Measurements from ENCODE around the gene TIE1.

TIE1 gene

GRCh38 chr1:43354936-43355335 is 54.2 kb downstream of the TIE1 start:
- intact Hi-C loops (cut with micrococcal nuclease), result loop anchor here (5.0 kb wide), 1 partner anchor 118 kb away; no protein-coding TSS in a partner anchor

GRCh38 chr1:43357251-43357650 is 56.5 kb downstream of the TIE1 start:
- Mint-ChIP-seq H3K36me3 (ENCODE audit: low read depth) (peaks cover 44% of the 10 kb centered on the region), H3K27ac (no peak overlapping the region), H3K9me3 (no peaks in the 10 kb centered on the region), H3K27me3 (no peaks in the 10 kb centered on the region), H3K4me1 (ENCODE audit: low read depth) (peaks cover 49% of the 10 kb centered on the region), H3K4me3 (no peak overlapping the region)
- intact Hi-C loops (cut with micrococcal nuclease), result loop anchor here (5.0 kb wide), 1 partner anchor 120 kb away; no protein-coding TSS in a partner anchor

More at GRCh38 chr1:43354936-43355335, 54.2 kb downstream of the TIE1 start:
- H3K4me1 Mint-ChIP-seq (ENCODE audit: low read depth), result peaks cover 29% of the 10 kb centered on the region
- H3K9me3 Mint-ChIP-seq, result no peaks in the 10 kb centered on the region
- H3K36me3 Mint-ChIP-seq (ENCODE audit: low read depth), result peaks cover 24% of the 10 kb centered on the region
- H3K4me3 Mint-ChIP-seq, result no peak overlapping the region
- no peak overlapping the region for H3K27ac Mint-ChIP-seq
- H3K27me3 Mint-ChIP-seq, result no peaks in the 10 kb centered on the region

GRCh38 chr1:43358121-43358745 is 57.5 kb downstream of the TIE1 start:
- H3K27me3 Mint-ChIP-seq, result no peaks in the 10 kb centered on the region
- H3K4me1 Mint-ChIP-seq (ENCODE audit: low read depth), result peaks cover 49% of the 10 kb centered on the region
- peak overlapping the region; percentile 97 for H3K27ac Mint-ChIP-seq
- H3K4me3 Mint-ChIP-seq, result peak overlapping the region; percentile 91
- H3K36me3 Mint-ChIP-seq (ENCODE audit: low read depth), result peaks cover 54% of the 10 kb centered on the region
- intact Hi-C loops (cut with micrococcal nuclease), result loop anchor here (1.0 to 5.0 kb wide), 3 partner anchors 10 to 121 kb away; partner anchors contain the start of genes ELOVL1, MED8 and SZT2
- no peaks in the 10 kb centered on the region for H3K9me3 Mint-ChIP-seq

- H3K4me3 Mint-ChIP-seq, result peak within 1 kb of the TSS; percentile 91
- peaks cover 54% of the 10 kb centered on the region for H3K4me1 Mint-ChIP-seq (ENCODE audit: low read depth)
- H3K36me3 Mint-ChIP-seq (ENCODE audit: low read depth), result peaks cover 62% of the 10 kb centered on the region
Measured at GRCh38 chr1:43358746-43359693, 58.2 kb downstream of the TIE1 start, which contains the start of gene CDC20. CDC20 (plus strand) TSS chr1:43358981; CDS start chr1:43359216, 235 bp downstream.

GRCh38 chr1:43359696-43360095 is 58.9 kb downstream of the TIE1 start:
- Mint-ChIP-seq H3K4me3 (no peak overlapping the region), H3K9me3 (no peaks in the 10 kb centered on the region), H3K27me3 (no peaks in the 10 kb centered on the region), H3K4me1 (ENCODE audit: low read depth) (peaks cover 58% of the 10 kb centered on the region), H3K36me3 (ENCODE audit: low read depth) (peaks cover 65% of the 10 kb centered on the region), H3K27ac (no peak overlapping the region)
- intact Hi-C loops (cut with micrococcal nuclease), result loop anchor here (5.0 kb wide), 1 partner anchor 122 kb away; no protein-coding TSS in a partner anchor

More at GRCh38 chr1:43358746-43359693, 58.2 kb downstream of the TIE1 start, which contains the start of gene CDC20:
- intact Hi-C loops (cut with micrococcal nuclease), result loop anchor here (1.0 to 5.0 kb wide), 3 partner anchors 9 to 122 kb away; partner anchors contain the start of genes ELOVL1, MED8 and SZT2
- H3K9me3 Mint-ChIP-seq, result no peaks in the 10 kb centered on the region
- peak within 1 kb of the TSS; percentile 97 for H3K27ac Mint-ChIP-seq
- no peaks in the 10 kb centered on the region for H3K27me3 Mint-ChIP-seq

- Mint-ChIP-seq H3K9me3 (no peaks in the 10 kb centered on the region), H3K27ac (no peak overlapping the region), H3K27me3 (no peaks in the 10 kb centered on the region), H3K4me1 (ENCODE audit: low read depth) (peaks cover 67% of the 10 kb centered on the region), H3K36me3 (ENCODE audit: low read depth) (peaks cover 72% of the 10 kb centered on the region), H3K4me3 (no peak overlapping the region)
- intact Hi-C loops (cut with micrococcal nuclease), result no loop called here
Measured at GRCh38 chr1:43360616-43361015, 59.8 kb downstream of the TIE1 start.

- Mint-ChIP-seq H3K4me1 (ENCODE audit: low read depth) (peaks cover 89% of the 10 kb centered on the region), H3K36me3 (ENCODE audit: low read depth) (peaks cover 76% of the 10 kb centered on the region), H3K9me3 (no peaks in the 10 kb centered on the region), H3K4me3 (no peak overlapping the region), H3K27me3 (no peaks in the 10 kb centered on the region), H3K27ac (no peak overlapping the region)
- intact Hi-C loops (cut with micrococcal nuclease), result no loop called here
Measured at GRCh38 chr1:43363283-43363934, 62.6 kb downstream of the TIE1 start.

- intact Hi-C loops (cut with micrococcal nuclease), result no loop called here
- Mint-ChIP-seq H3K27me3 (no peaks in the 10 kb centered on the region), H3K9me3 (no peaks in the 10 kb centered on the region), H3K27ac (no peak overlapping the region), H3K4me1 (ENCODE audit: low read depth) (peaks cover 90% of the 10 kb centered on the region), H3K36me3 (ENCODE audit: low read depth) (peaks cover 78% of the 10 kb centered on the region), H3K4me3 (no peak overlapping the region)
Measured at GRCh38 chr1:43363935-43364525, 63.2 kb downstream of the TIE1 start.

- Mint-ChIP-seq H3K9me3 (no peaks in the 10 kb centered on the region), H3K4me1 (ENCODE audit: low read depth) (peaks cover 78% of the 10 kb centered on the region), H3K27me3 (no peaks in the 10 kb centered on the region), H3K4me3 (peak overlapping the region; percentile 96), H3K27ac (peak overlapping the region; percentile 99), H3K36me3 (ENCODE audit: low read depth) (peaks cover 80% of the 10 kb centered on the region)
- intact Hi-C loops (cut with micrococcal nuclease), result no loop called here
Measured at GRCh38 chr1:43365678-43366077, 64.9 kb downstream of the TIE1 start.

GRCh38 chr1:43366179-43366578 is 65.4 kb downstream of the TIE1 start:
- H3K36me3 Mint-ChIP-seq (ENCODE audit: low read depth), result peaks cover 76% of the 10 kb centered on the region
- intact Hi-C loops (cut with micrococcal nuclease), result no loop called here
- no peaks in the 10 kb centered on the region for H3K9me3 Mint-ChIP-seq
- peak overlapping the region; percentile 96 for H3K4me3 Mint-ChIP-seq
- H3K4me1 Mint-ChIP-seq (ENCODE audit: low read depth), result peaks cover 75% of the 10 kb centered on the region
- H3K27me3 Mint-ChIP-seq, result no peaks in the 10 kb centered on the region
- peak overlapping the region; percentile 99 for H3K27ac Mint-ChIP-seq

GRCh38 chr1:43366601-43367025 is 65.8 kb downstream of the TIE1 start:
- H3K4me1 Mint-ChIP-seq (ENCODE audit: low read depth), result peaks cover 71% of the 10 kb centered on the region
- peak overlapping the region; percentile 96 for H3K4me3 Mint-ChIP-seq
- intact Hi-C loops (cut with micrococcal nuclease), result no loop called here
- no peaks in the 10 kb centered on the region for H3K9me3 Mint-ChIP-seq
- H3K27ac Mint-ChIP-seq, result peak overlapping the region; percentile 99
- no peaks in the 10 kb centered on the region for H3K27me3 Mint-ChIP-seq
- peaks cover 72% of the 10 kb centered on the region for H3K36me3 Mint-ChIP-seq (ENCODE audit: low read depth)

GRCh38 chr1:43367026-43367903 is 66.5 kb downstream of the TIE1 start:
- Mint-ChIP-seq H3K4me1 (ENCODE audit: low read depth) (peaks cover 64% of the 10 kb centered on the region), H3K36me3 (ENCODE audit: low read depth) (peaks cover 66% of the 10 kb centered on the region)

More at GRCh38 chr1:43367026-43367903, 66.5 kb downstream of the TIE1 start:
- no peaks in the 10 kb centered on the region for H3K9me3 Mint-ChIP-seq
- H3K27ac Mint-ChIP-seq, result peak overlapping the region; percentile 99
- H3K27me3 Mint-ChIP-seq, result no peaks in the 10 kb centered on the region
- peak overlapping the region; percentile 96 for H3K4me3 Mint-ChIP-seq
- intact Hi-C loops (cut with micrococcal nuclease), result no loop called here

Data from dendritic cell treated with granulocyte-macrophage colony-stimulating factor and Interleukin-4, amounts not matched to agents 40 ng/mL and 50 ng/mL, for 4 days (primary cell).